ENCODE results near the gene RERGL. TPM values are rescaled to one million over a fixed set of nuclear protein-coding genes. Genes with fewer than 3 reads are reported as not detected.
"Not testable (repeated sequence)": the region's sequence is repeated elsewhere in the genome, so short reads cannot be mapped to it uniquely, and the experiment has no call there.

Gene RERGL
- total and polyA plus RNA-seq, 12 donors = 0.46 to 8.7 (median 1.8) TPM

GRCh38 chr12:18074001-18074400 is 16.0 kb downstream of the RERGL start:
- DNase-seq (no peak), ATAC-seq (no peak)
- no peaks in the 10 kb centered on the region for H3K27me3 ChIP-seq
- no peaks in the 10 kb centered on the region for H3K9me3 ChIP-seq
- H3K27ac ChIP-seq = no peak overlapping the region
- TF ChIP-seq CTCF (IDR thresholded peaks at IDR 0.05) = no peak
- no peaks in the 10 kb centered on the region for H3K36me3 ChIP-seq
- WGBS, 2 donors = 48 to 50% methylated on average over 3 of the region's 3 CpGs
- no peak overlapping the region for H3K4me3 ChIP-seq
- H3K4me1 ChIP-seq = no peaks in the 10 kb centered on the region
- intact Hi-C loops (cut with DNase I) = no loop called here

- H3K27me3 ChIP-seq = no peaks in the 10 kb centered on the region
- TF ChIP-seq CTCF (IDR thresholded peaks at IDR 0.05) = no peak
- no peak overlapping the region for H3K27ac ChIP-seq
- H3K4me1 ChIP-seq = no peaks in the 10 kb centered on the region
- H3K36me3 ChIP-seq = no peaks in the 10 kb centered on the region
- ATAC-seq = no peak
- intact Hi-C loops (cut with DNase I) = no loop called here
- WGBS, 2 donors = 78 to 85% methylated on average over 14 of the region's 14 CpGs
- H3K4me3 ChIP-seq = no peak overlapping the region
- no peaks in the 10 kb centered on the region for H3K9me3 ChIP-seq
- no peak for DNase-seq
Observed at GRCh38 chr12:18072723-18073122, 17.3 kb downstream of the RERGL start.

- Histone ChIP-seq H3K9me3 (no peaks in the 10 kb centered on the region), H3K27me3 (no peaks in the 10 kb centered on the region), H3K27ac (no peak overlapping the region), H3K4me3 (no peak overlapping the region), H3K36me3 (no peaks in the 10 kb centered on the region), H3K4me1 (no peaks in the 10 kb centered on the region)
- ATAC-seq = no peak
- no peak for DNase-seq
- WGBS, 2 donors = 84 to 86% methylated on average over 4 of the region's 4 CpGs
- intact Hi-C loops (cut with DNase I) = no loop called here
- no peak for TF ChIP-seq CTCF (IDR thresholded peaks at IDR 0.05)
Observed at GRCh38 chr12:18071336-18071735, 18.7 kb downstream of the RERGL start.

- DNase-seq (no peak), ATAC-seq (no peak)
- Histone ChIP-seq H3K4me1 (no peaks in the 10 kb centered on the region), H3K27ac (no peak overlapping the region), H3K4me3 (no peak overlapping the region), H3K27me3 (no peaks in the 10 kb centered on the region), H3K36me3 (no peaks in the 10 kb centered on the region), H3K9me3 (peaks cover 0 to 4% (median 0%) of the 10 kb centered on the region in 11 donors)
- no peak for TF ChIP-seq CTCF (IDR thresholded peaks at IDR 0.05)
- 55% methylated on average over 3 of the region's 3 CpGs for WGBS, 2 donors
- intact Hi-C loops (cut with DNase I) = no loop called here
Observed at GRCh38 chr12:18068355-18068754, 21.6 kb downstream of the RERGL start.

GRCh38 chr12:18066666-18067065 is 23.3 kb downstream of the RERGL start:
- H3K4me1 ChIP-seq = no peaks in the 10 kb centered on the region
- DNase-seq (no peak), ATAC-seq (no peak)
- no peaks in the 10 kb centered on the region for H3K27me3 ChIP-seq
- TF ChIP-seq CTCF (IDR thresholded peaks at IDR 0.05) = no peak
- intact Hi-C loops (cut with DNase I) = no loop called here
- 59 to 63% methylated on average over 4 of the region's 4 CpGs for WGBS, 2 donors
- H3K4me3 ChIP-seq = no peak overlapping the region
- peaks cover 0 to 20% (median 6%) of the 10 kb centered on the region in 11 donors for H3K9me3 ChIP-seq
- H3K27ac ChIP-seq = no peak overlapping the region
- H3K36me3 ChIP-seq = no peaks in the 10 kb centered on the region

GRCh38 chr12:18062867-18063266 is 27.1 kb downstream of the RERGL start:
- WGBS, 2 donors = 80 to 86% methylated on average over 4 of the region's 4 CpGs
- H3K27ac ChIP-seq; H3K36me3 ChIP-seq; ATAC-seq; H3K27me3 ChIP-seq; DNase-seq; intact Hi-C loops (cut with DNase I); H3K4me3 ChIP-seq; H3K4me1 ChIP-seq: not testable (repeated sequence)
- H3K9me3 ChIP-seq = peaks cover 0 to 55% (median 13%) of the 10 kb centered on the region in 11 donors

Data from heart right ventricle (tissue), 16 donors.